Measurements from ENCODE around the gene EFCAB9. TPM values are rescaled to one million over a fixed set of nuclear protein-coding genes. Genes with fewer than 3 reads are reported as not detected.

Gene EFCAB9
- polyA plus RNA-seq, 3 donors, result not detected

- Histone ChIP-seq H3K4me1 (ENCODE audit: control insufficient read depth in 1 of 2, insufficient read depth in 2 of 2, low read length in 2 of 2) (peaks cover 5 to 14% of the 10 kb centered on the region in 2 donors), H3K27ac (ENCODE audit: low read depth in 1 of 2, low read length in 2 of 2) (no peak overlapping the region), H3K79me2 (ENCODE audit: insufficient read depth, low read length) (no peaks in the 10 kb centered on the region), H3K36me3 (replicated peaks in 1 of 2; ENCODE audit: control insufficient read depth in 1 of 2, insufficient read depth in 2 of 2, low read length in 2 of 2) (peaks cover 14 to 28% of the 10 kb centered on the region in 2 donors), H3K4me3 (replicated peaks in 1 of 3; ENCODE audit: low read depth in 2 of 3, low read length in 3 of 3) (no peak overlapping the region), H4K20me1 (ENCODE audit: insufficient read depth, low read length) (no peaks in the 10 kb centered on the region), H3K9ac (ENCODE audit: insufficient read depth, low read length, poor library complexity, severe bottlenecking) (no peak overlapping the region), H3K9me3 (replicated peaks in 1 of 2; ENCODE audit: control insufficient read depth in 1 of 2, insufficient read depth in 1 of 2, low read length in 2 of 2) (no peaks in the 10 kb centered on the region), H2AFZ (ENCODE audit: insufficient read depth, low read depth, low read length, poor library complexity, severe bottlenecking) (no peak overlapping the region), H3K27me3 (ENCODE audit: control insufficient read depth in 2 of 2, insufficient read depth in 2 of 2, low read length in 2 of 2) (no peaks in the 10 kb centered on the region), H3K4me2 (replicated peaks; ENCODE audit: extremely low read depth, low read length, poor library complexity, severe bottlenecking) (no peak overlapping the region)
- H3K27ac Mint-ChIP-seq, result no peak overlapping the region
- WGBS (ENCODE audit: insufficient coverage), result 97% methylated on average over 6 of the region's 8 CpGs
- no peaks in the 10 kb centered on the region for H3K9me3 Mint-ChIP-seq
- H3K27me3 Mint-ChIP-seq (ENCODE audit: low read depth in 3 of 3), result peaks cover 0 to 1% (median 0%) of the 10 kb centered on the region in 3 donors
- peaks cover 36 to 42% of the 10 kb centered on the region in 2 donors for H3K36me3 Mint-ChIP-seq
- intact Hi-C loops (cut with micrococcal nuclease), result loop anchor here in 1 of 2 donors (10.0 kb wide), 1 partner anchor 1427 kb away; the partner anchor contains the start of gene GABRP
- DNase-seq, result no peak
- no peak overlapping the region for H3K4me3 Mint-ChIP-seq
- H3K4me1 Mint-ChIP-seq, result peaks cover 18% of the 10 kb centered on the region
- TF ChIP-seq, protein P1, sequence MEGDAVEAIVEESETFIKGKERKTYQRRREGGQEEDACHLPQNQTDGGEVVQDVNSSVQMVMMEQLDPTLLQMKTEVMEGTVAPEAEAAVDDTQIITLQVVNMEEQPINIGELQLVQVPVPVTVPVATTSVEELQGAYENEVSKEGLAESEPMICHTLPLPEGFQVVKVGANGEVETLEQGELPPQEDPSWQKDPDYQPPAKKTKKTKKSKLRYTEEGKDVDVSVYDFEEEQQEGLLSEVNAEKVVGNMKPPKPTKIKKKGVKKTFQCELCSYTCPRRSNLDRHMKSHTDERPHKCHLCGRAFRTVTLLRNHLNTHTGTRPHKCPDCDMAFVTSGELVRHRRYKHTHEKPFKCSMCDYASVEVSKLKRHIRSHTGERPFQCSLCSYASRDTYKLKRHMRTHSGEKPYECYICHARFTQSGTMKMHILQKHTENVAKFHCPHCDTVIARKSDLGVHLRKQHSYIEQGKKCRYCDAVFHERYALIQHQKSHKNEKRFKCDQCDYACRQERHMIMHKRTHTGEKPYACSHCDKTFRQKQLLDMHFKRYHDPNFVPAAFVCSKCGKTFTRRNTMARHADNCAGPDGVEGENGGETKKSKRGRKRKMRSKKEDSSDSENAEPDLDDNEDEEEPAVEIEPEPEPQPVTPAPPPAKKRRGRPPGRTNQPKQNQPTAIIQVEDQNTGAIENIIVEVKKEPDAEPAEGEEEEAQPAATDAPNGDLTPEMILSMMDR (IDR thresholded peaks at IDR 0.05), result no peak
Measured at GRCh38 chr5:172211676-172212075, 17.7 kb downstream of the EFCAB9 start.

DNA sequence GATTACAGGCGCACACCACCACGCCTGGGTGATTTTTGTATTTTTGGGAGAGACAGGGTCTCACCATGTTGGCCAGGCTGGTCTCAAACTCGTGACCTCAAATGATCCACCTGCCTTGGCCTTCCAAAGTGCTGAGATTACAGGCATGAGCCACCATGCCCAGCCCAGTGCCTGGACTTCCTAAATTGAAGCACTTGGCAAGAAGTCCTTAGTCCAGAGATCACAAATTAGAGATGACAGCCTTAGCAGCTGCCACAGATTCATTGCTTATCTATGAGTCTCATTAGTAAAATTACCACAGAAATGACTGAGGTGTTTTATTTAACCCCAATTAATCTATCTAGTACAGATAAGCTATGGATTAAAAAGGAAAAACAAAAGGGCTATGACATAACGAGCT is 19.2 kb downstream of the EFCAB9 start:
- no peak overlapping the region for H3K4me3 Mint-ChIP-seq
- no peaks in the 10 kb centered on the region for H3K79me2 ChIP-seq (ENCODE audit: insufficient read depth, low read length)
- DNase-seq, result no peak
- no peaks in the 10 kb centered on the region for H3K9me3 Mint-ChIP-seq
- peaks cover 42 to 51% of the 10 kb centered on the region in 2 donors for H3K36me3 Mint-ChIP-seq
- H2AFZ ChIP-seq (ENCODE audit: insufficient read depth, low read depth, low read length, poor library complexity, severe bottlenecking), result no peak overlapping the region
- H3K4me3 ChIP-seq (replicated peaks in 1 of 3; ENCODE audit: low read depth in 2 of 3, low read length in 3 of 3), result no peak overlapping the region
- intact Hi-C loops (cut with micrococcal nuclease), result loop anchor here in 1 of 2 donors (10.0 kb wide), 1 partner anchor 1428 kb away; the partner anchor contains the start of gene GABRP
- peaks cover 0 to 1% (median 0%) of the 10 kb centered on the region in 3 donors for H3K27me3 Mint-ChIP-seq (ENCODE audit: low read depth in 3 of 3)
- H3K4me2 ChIP-seq (replicated peaks; ENCODE audit: extremely low read depth, low read length, poor library complexity, severe bottlenecking), result no peak overlapping the region
- no peak overlapping the region for H3K27ac Mint-ChIP-seq
- no peaks in the 10 kb centered on the region for H3K27me3 ChIP-seq (ENCODE audit: control insufficient read depth in 2 of 2, insufficient read depth in 2 of 2, low read length in 2 of 2)
- TF ChIP-seq, protein P1 (IDR thresholded peaks at IDR 0.05), result no peak
- 100% methylated on average over 3 of the region's 4 CpGs for WGBS (ENCODE audit: insufficient coverage)
- H3K27ac ChIP-seq (ENCODE audit: low read depth in 1 of 2, low read length in 2 of 2), result no peak overlapping the region
- H3K9ac ChIP-seq (ENCODE audit: insufficient read depth, low read length, poor library complexity, severe bottlenecking), result no peak overlapping the region
- peaks cover 14 to 38% of the 10 kb centered on the region in 2 donors for H3K36me3 ChIP-seq (replicated peaks in 1 of 2; ENCODE audit: control insufficient read depth in 1 of 2, insufficient read depth in 2 of 2, low read length in 2 of 2)
- peaks cover 3% of the 10 kb centered on the region for H3K4me1 Mint-ChIP-seq
- H3K4me1 ChIP-seq (ENCODE audit: control insufficient read depth in 1 of 2, insufficient read depth in 2 of 2, low read length in 2 of 2), result no peaks in the 10 kb centered on the region
- H4K20me1 ChIP-seq (ENCODE audit: insufficient read depth, low read length), result no peaks in the 10 kb centered on the region
- H3K9me3 ChIP-seq (replicated peaks in 1 of 2; ENCODE audit: control insufficient read depth in 1 of 2, insufficient read depth in 1 of 2, low read length in 2 of 2), result no peaks in the 10 kb centered on the region

Measured in CD14-positive monocyte (primary cell).